Progenitor cell of endocrine pancreas (in vitro differentiated cells): Measurements from ENCODE around the gene CYB5D1. TPM values are rescaled to one million over a fixed set of nuclear protein-coding genes. Genes with fewer than 3 reads are reported as not detected.

Source experiments
- DNase-seq: peaks from one replicate; pipeline ENCODE4 v3.0.0; 2021; ENCODE audit warnings: low spot score; ENCODE audit not compliant: unreplicated experiment
- H3K27ac Mint-ChIP-seq: 2 replicates; pipeline ENCODE4 v1.8.0; 2021; ENCODE audit warnings: mild to moderate bottlenecking, moderate library complexity, mixed read lengths
- H3K27me3 Mint-ChIP-seq: 2 replicates; pipeline ENCODE4 v1.8.0; 2021; ENCODE audit warnings: mixed read lengths
- H3K36me3 Mint-ChIP-seq: 2 replicates; pipeline ENCODE4 v1.8.0; 2022; ENCODE audit warnings: mixed read lengths; ENCODE audit not compliant: insufficient read depth
- H3K4me1 Mint-ChIP-seq: 2 replicates; pipeline ENCODE4 v1.8.0; 2021; ENCODE audit warnings: low read depth, mixed read lengths
- H3K4me3 Mint-ChIP-seq: 2 replicates; pipeline ENCODE4 v1.8.0; 2021; ENCODE audit warnings: low read depth, mild to moderate bottlenecking, moderate library complexity, mixed read lengths
- H3K9me3 Mint-ChIP-seq: 2 replicates; pipeline ENCODE4 v1.8.0; 2021; ENCODE audit warnings: low read depth, mixed read lengths
- total RNA-seq: library from RNA; stranded (reverse); gene quantifications from 2 replicates; pipeline ENCODE4 v1.2.1, GENCODE V29; 2021
- TF ChIP-seq, protein P1 (sequence below): fragments of 200-600 bp; sonication (generic); IDR thresholded peaks from one replicate; pipeline ENCODE4 v1.5.0; 2021; ENCODE audit warnings: antibody characterized with exemption, mild to moderate bottlenecking; ENCODE audit not compliant: unreplicated experiment

The CYB5D1 gene
- total RNA-seq, 1 donor from 2014 or later, result 18.2 TPM

DNA sequence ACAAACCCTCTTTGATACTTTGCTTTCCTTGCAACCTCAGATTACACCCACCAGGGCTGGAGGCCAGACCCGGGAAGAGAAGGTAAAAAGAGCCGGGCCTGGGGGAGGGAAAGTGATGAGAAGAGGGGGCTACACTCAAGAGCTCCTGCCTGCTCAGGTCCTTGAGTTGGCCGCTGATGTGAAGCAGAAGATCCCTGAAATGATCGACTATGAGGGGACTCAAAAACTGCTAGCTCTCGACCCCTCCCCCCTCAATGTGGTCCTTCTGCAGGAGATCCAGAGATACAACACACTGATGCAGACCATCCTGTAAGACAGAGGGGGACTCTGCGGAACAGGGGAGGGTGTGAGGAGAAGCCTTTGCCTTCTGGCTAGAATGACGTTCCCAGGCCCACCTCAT lies 26.6 kb upstream of the CYB5D1 start:
- TF ChIP-seq, protein P1, sequence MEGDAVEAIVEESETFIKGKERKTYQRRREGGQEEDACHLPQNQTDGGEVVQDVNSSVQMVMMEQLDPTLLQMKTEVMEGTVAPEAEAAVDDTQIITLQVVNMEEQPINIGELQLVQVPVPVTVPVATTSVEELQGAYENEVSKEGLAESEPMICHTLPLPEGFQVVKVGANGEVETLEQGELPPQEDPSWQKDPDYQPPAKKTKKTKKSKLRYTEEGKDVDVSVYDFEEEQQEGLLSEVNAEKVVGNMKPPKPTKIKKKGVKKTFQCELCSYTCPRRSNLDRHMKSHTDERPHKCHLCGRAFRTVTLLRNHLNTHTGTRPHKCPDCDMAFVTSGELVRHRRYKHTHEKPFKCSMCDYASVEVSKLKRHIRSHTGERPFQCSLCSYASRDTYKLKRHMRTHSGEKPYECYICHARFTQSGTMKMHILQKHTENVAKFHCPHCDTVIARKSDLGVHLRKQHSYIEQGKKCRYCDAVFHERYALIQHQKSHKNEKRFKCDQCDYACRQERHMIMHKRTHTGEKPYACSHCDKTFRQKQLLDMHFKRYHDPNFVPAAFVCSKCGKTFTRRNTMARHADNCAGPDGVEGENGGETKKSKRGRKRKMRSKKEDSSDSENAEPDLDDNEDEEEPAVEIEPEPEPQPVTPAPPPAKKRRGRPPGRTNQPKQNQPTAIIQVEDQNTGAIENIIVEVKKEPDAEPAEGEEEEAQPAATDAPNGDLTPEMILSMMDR, result no peak
- H3K36me3 Mint-ChIP-seq, result no peaks in the 10 kb centered on the region
- no peak overlapping the region for H3K4me3 Mint-ChIP-seq
- H3K4me1 Mint-ChIP-seq, result peaks cover 14% of the 10 kb centered on the region
- H3K9me3 Mint-ChIP-seq, result no peaks in the 10 kb centered on the region
- peaks cover 47% of the 10 kb centered on the region for H3K27me3 Mint-ChIP-seq
- DNase-seq, result no peak
- no peak overlapping the region for H3K27ac Mint-ChIP-seq

DNA sequence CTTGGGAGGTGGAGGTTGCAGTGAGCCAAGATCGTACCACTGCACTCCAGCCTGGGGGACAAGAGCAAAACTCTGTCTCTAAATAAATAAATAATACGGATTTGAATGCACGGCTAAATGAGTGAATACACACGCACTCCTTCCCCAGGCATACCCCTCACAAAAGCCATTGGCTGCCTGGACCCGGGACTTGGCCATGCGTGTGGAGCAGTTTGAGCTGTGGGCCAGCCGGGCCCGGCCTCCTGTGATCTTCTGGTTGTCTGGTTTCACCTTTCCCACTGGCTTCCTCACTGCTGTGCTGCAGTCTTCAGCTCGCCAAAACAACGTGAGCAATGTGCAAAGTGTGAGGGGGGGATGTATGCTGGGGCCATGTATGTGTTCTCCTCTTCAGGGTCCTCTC lies 25.4 kb upstream of the CYB5D1 start:
- Mint-ChIP-seq H3K9me3 (no peaks in the 10 kb centered on the region), H3K4me1 (peaks cover 20% of the 10 kb centered on the region), H3K4me3 (no peak overlapping the region), H3K36me3 (no peaks in the 10 kb centered on the region), H3K27ac (no peak overlapping the region), H3K27me3 (peaks cover 38% of the 10 kb centered on the region)
- TF ChIP-seq, protein P1, result no peak
- DNase-seq, result no peak

DNA sequence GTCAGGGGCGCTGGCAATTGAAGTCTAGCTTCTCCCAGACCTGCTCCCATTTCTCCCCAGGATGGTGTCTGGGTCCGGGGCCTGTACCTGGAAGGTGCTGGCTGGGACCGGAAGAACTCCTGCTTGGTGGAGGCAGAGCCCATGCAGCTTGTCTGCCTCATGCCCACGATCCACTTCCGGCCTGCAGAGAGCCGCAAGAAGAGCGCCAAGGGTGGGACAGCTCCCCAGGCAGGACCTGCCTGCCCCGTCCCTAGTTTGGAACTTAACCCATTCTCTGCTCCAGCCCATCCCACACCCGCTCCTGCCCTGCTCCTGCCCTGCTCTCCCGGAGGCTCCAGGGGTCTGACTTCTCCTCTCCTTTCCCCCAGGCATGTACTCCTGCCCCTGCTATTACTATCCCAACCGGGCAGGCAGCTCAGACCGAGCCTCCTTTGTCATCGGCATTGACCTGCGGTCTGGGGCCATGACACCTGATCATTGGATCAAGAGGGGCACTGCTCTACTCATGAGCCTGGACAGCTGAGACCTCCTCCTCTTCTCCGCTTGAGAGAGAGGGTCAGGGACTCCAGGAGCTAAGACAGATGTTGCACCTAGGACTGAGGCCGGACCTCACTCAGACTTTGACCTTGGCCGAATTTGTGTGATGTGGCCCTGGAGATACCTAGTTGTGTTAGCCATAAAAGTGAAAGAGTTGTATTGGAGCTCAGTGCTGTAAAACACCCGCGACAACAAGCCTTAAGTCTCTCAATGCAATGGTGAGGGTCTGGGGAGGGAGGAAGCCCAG lies 24.6 kb upstream of the CYB5D1 start:
- Mint-ChIP-seq H3K4me1 (peaks cover 24% of the 10 kb centered on the region), H3K27me3 (peaks cover 33% of the 10 kb centered on the region), H3K4me3 (peak overlapping the region; percentile 76), H3K36me3 (no peaks in the 10 kb centered on the region), H3K9me3 (no peaks in the 10 kb centered on the region), H3K27ac (peak overlapping the region; percentile 81)
- DNase-seq, result no peak
- TF ChIP-seq, protein P1, result no peak

DNA sequence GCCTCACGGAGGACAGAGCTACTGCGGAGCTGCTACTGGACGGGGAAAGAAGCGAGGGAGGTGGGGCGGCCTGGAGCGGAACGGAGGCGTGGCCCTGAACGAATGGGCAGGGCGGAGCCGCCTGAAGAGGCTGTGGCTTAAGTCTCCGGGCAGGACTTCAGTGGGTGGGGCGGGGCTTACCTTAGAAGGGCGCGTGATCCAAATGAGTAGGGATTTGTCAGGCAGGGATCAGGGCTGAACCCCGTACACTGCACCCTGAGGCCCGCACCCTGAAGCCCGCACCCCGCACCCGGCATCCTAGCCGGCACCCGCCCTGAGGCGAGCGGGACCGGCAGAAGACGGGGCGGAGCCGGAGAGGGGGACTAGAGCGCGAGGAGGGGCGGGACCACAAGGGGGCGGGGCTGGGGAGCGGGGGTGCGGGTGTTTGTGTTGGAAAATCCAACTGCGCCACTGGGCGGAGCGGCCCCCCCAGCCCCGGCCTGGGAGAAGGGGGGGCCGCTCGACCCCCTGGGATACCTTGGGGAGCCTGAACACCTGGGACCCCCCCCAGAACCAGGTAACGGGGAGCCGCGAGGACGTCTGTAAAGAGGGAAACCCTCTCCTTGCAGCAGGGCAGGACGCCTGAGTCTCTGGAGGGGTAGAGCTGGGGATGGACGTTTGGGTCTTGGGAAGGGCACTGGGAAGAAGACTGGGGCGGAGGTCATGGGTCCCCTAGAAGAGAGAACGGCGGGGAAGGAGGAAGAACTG lies 23.8 kb upstream of the CYB5D1 start, which contains the start of gene KDM6B:
KDM6B (plus strand) TSS at position 423 of the 747 bp plus-strand sequence. CDS start 11,338 bp downstream, outside the sequence.
- Mint-ChIP-seq H3K4me3 (peak within 1 kb of the TSS; percentile 90), H3K36me3 (no peaks in the 10 kb centered on the region), H3K9me3 (no peaks in the 10 kb centered on the region), H3K27me3 (peaks cover 33% of the 10 kb centered on the region), H3K27ac (peak within 1 kb of the TSS; percentile 99), H3K4me1 (peaks cover 29% of the 10 kb centered on the region)
- TF ChIP-seq, protein P1, result no peak
- DNase-seq, result peak; percentile 76

DNA sequence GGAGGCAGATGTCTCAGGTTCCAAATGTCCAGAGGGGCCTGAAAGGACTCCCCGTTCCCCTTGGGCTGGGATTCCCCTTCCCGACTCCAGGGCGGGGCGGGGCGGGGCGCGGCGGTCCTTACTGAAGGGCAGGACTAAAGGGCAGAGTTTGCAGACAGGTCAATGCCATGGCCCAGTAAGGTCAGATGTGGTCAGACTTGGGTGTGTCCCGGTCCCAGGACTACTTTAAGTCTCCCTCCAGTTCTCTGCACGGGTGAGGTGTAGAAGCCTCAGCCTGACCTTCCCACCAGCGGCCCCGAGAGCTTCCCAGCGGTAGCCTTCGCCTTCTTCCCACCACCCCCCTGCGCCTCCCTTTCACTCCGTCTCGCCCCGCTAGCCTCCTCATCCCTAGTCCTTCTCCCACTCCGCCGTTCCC lies 23.3 kb upstream of the CYB5D1 start:
- Mint-ChIP-seq H3K9me3 (no peaks in the 10 kb centered on the region), H3K4me1 (peaks cover 35% of the 10 kb centered on the region), H3K4me3 (peak overlapping the region; percentile 90), H3K27ac (peak overlapping the region; percentile 99), H3K27me3 (peaks cover 28% of the 10 kb centered on the region), H3K36me3 (peaks cover 2% of the 10 kb centered on the region)
- TF ChIP-seq, protein P1, result no peak
- no peak for DNase-seq
